Measurements from ENCODE around the gene SLC44A4. TPM values are rescaled to one million over a fixed set of nuclear protein-coding genes. Genes with fewer than 3 reads are reported as not detected.

SLC44A4 gene
- total and polyA plus RNA-seq, 9 of the 15 experiments (the other 6 are each of a cell fraction or from before 2014, with no cell fraction given), result 7.9 to 18.6 (median 11.2) TPM

- Histone ChIP-seq H3K36me3 (ENCODE audit: control insufficient read depth, insufficient read depth, low read length) (peaks cover 48% of the 10 kb centered on the region; the same call in 2 of the 3 replicates), H3K27me3 (ENCODE audit: control insufficient read depth in 2 of 2, insufficient read depth in 2 of 2, low read length in 2 of 2) (no peaks in the 10 kb centered on the region), H3K9ac (ENCODE audit: insufficient read depth in 1 of 2, low read depth in 2 of 2, low read length in 2 of 2) (peak overlapping the region in 1 of 2 experiments; percentile 40; a peak in 1 of 4 replicates), H4K20me1 (replicated peaks; ENCODE audit: control insufficient read depth, insufficient read depth, low read length) (no peaks in the 10 kb centered on the region), H3K9me1 (ENCODE audit: control insufficient read depth, insufficient read depth, low read length) (peaks cover 9% of the 10 kb centered on the region), H2AFZ (ENCODE audit: low read depth, low read length) (no peak overlapping the region), H3K79me2 (ENCODE audit: control insufficient read depth, insufficient read depth, low read length) (peaks cover 16% of the 10 kb centered on the region; the same call in 2 of the 3 replicates), H3K9me3 (replicated peaks; ENCODE audit: control insufficient read depth, insufficient read depth, low read depth, low read length) (no peaks in the 10 kb centered on the region), H3K4me1 (replicated peaks in 1 of 2; ENCODE audit: control insufficient read depth in 2 of 2, insufficient read depth in 2 of 2, low read length in 2 of 2) (peaks cover 11 to 33% of the 10 kb centered on the region in 2 experiments; a peak in 4 of 5 replicates), H3K4me3 (no peak overlapping the region), H3K27ac (ENCODE audit: extremely low read depth, low read depth, low read length) (no peak overlapping the region), H3K4me2 (ENCODE audit: insufficient read depth, low read length) (no peak overlapping the region)
- no peak for FAIRE-seq
- CTCF ChIA-PET (ENCODE audit: low intra/inter-chr PET ratio), result no interaction called here
- DNase-seq (ENCODE audit: extremely low read depth in 1 of 4, low spot score in 3 of 4), result no peak
- intact Hi-C loops (cut with micrococcal nuclease) (no loop called here), in situ Hi-C loops (cut with MboI) (loop anchor here (5.0 kb wide), 1 partner anchor 198 kb away; the partner anchor contains the start of genes C6orf47 and GPANK1)
- POLR2A ChIA-PET, result interaction anchor here (0.9 to 6.2 kb wide), 8 partner anchors 9 to 208 kb away, joined by 3 to 91 read pairs (median 9); partner anchors contain the start of genes CSNK2B, GPANK1, HSPA1B and LSM2
- ATAC-seq, result no peak
- no TSS peak for BruUV-seq (replicated peaks)
- 91% methylated on average over 11 of the region's 11 CpGs for WGBS (ENCODE audit: insufficient coverage, low coverage, missing lambda C conversion rate)
- TF ChIP-seq, protein P1, sequence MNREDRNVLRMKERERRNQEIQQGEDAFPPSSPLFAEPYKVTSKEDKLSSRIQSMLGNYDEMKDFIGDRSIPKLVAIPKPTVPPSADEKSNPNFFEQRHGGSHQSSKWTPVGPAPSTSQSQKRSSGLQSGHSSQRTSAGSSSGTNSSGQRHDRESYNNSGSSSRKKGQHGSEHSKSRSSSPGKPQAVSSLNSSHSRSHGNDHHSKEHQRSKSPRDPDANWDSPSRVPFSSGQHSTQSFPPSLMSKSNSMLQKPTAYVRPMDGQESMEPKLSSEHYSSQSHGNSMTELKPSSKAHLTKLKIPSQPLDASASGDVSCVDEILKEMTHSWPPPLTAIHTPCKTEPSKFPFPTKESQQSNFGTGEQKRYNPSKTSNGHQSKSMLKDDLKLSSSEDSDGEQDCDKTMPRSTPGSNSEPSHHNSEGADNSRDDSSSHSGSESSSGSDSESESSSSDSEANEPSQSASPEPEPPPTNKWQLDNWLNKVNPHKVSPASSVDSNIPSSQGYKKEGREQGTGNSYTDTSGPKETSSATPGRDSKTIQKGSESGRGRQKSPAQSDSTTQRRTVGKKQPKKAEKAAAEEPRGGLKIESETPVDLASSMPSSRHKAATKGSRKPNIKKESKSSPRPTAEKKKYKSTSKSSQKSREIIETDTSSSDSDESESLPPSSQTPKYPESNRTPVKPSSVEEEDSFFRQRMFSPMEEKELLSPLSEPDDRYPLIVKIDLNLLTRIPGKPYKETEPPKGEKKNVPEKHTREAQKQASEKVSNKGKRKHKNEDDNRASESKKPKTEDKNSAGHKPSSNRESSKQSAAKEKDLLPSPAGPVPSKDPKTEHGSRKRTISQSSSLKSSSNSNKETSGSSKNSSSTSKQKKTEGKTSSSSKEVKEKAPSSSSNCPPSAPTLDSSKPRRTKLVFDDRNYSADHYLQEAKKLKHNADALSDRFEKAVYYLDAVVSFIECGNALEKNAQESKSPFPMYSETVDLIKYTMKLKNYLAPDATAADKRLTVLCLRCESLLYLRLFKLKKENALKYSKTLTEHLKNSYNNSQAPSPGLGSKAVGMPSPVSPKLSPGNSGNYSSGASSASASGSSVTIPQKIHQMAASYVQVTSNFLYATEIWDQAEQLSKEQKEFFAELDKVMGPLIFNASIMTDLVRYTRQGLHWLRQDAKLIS (CRISPR knock-in tag; IDR thresholded peaks at IDR 0.05), result no peak
- TF ChIP-seq SPI1 (IDR thresholded peaks at IDR 0.05; ENCODE audit: borderline replicate concordance, low read depth, low read length) (no peak), KLF16 (IDR thresholded peaks at IDR 0.05) (no peak), CTBP1 (IDR thresholded peaks at IDR 0.05; ENCODE audit: borderline replicate concordance) (no peak), TAF15 (IDR thresholded peaks at IDR 0.05; ENCODE audit: low read depth, low read length) (0 out of 2 replicates have a peak, but pooled peaks have one; percentile 14), ZNF639 (CRISPR knock-in tag; conservative IDR thresholded peaks at IDR 0.05 in 1 of 2, IDR thresholded peaks at IDR 0.05 in 1 of 2) (0 out of 4 replicates have a peak, but pooled peaks of 1 of the 2 experiments have one; percentile 7), NR2C2 (CRISPR knock-in tag; IDR thresholded peaks at IDR 0.05) (peak; percentile 45; the same call in 1 of the 2 replicates), NR2C2 (tag; IDR thresholded peaks at IDR 0.05) (no peak), POU5F1 (IDR thresholded peaks at IDR 0.05; ENCODE audit: borderline replicate concordance, low read depth, low read length, partially characterized antibody) (no peak), HOXB6 (CRISPR knock-in tag; IDR thresholded peaks at IDR 0.05; ENCODE audit: borderline replicate concordance) (no peak), NFYB (IDR thresholded peaks at IDR 0.05; ENCODE audit: extremely low read depth, insufficient read length) (no peak)
- TF ChIP-seq, protein P2, sequence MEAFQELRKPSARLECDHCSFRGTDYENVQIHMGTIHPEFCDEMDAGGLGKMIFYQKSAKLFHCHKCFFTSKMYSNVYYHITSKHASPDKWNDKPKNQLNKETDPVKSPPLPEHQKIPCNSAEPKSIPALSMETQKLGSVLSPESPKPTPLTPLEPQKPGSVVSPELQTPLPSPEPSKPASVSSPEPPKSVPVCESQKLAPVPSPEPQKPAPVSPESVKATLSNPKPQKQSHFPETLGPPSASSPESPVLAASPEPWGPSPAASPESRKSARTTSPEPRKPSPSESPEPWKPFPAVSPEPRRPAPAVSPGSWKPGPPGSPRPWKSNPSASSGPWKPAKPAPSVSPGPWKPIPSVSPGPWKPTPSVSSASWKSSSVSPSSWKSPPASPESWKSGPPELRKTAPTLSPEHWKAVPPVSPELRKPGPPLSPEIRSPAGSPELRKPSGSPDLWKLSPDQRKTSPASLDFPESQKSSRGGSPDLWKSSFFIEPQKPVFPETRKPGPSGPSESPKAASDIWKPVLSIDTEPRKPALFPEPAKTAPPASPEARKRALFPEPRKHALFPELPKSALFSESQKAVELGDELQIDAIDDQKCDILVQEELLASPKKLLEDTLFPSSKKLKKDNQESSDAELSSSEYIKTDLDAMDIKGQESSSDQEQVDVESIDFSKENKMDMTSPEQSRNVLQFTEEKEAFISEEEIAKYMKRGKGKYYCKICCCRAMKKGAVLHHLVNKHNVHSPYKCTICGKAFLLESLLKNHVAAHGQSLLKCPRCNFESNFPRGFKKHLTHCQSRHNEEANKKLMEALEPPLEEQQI (IDR thresholded peaks at IDR 0.05), result no peak
Observed at GRCh38 chr6:31859923-31860322, 18.9 kb downstream of the SLC44A4 start.
